ENCODE results near the gene ARHGEF39.

The ARHGEF39 gene

GRCh38 chr9:35618854-35619799 lies 45.9 kb downstream of the ARHGEF39 start:
- DNase-seq = no peak
- H3K4me3 ChIP-seq (ENCODE audit: insufficient read depth in 1 of 2, low read depth in 1 of 2, low read length in 2 of 2) = no peak overlapping the region
- H3K79me1 ChIP-seq (replicated peaks; ENCODE audit: low read length, poor library complexity, severe bottlenecking) = no peaks in the 10 kb centered on the region
- H3K9me3 ChIP-seq (ENCODE audit: control insufficient read depth, low read length) = no peaks in the 10 kb centered on the region
- H3K36me3 ChIP-seq (ENCODE audit: control insufficient read depth in 1 of 2, insufficient read depth in 2 of 2, low read depth in 1 of 2, low read length in 2 of 2) = no peaks in the 10 kb centered on the region
- H3K27ac ChIP-seq (ENCODE audit: low read length, poor library complexity, severe bottlenecking) = no peak overlapping the region
- no peak overlapping the region for H4K91ac ChIP-seq (ENCODE audit: low read length)
- no peak overlapping the region for H3K14ac ChIP-seq (ENCODE audit: low read length in 2 of 2)
- H3K4me2 ChIP-seq (ENCODE audit: low read length, poor library complexity, severe bottlenecking) = no peak overlapping the region
- peaks cover 7% of the 10 kb centered on the region for H3K4me1 ChIP-seq (ENCODE audit: control insufficient read depth, insufficient read depth, low read depth, low read length)
- no peak overlapping the region for H3K23ac ChIP-seq (ENCODE audit: low read length in 2 of 2)
- H3K27me3 ChIP-seq (ENCODE audit: control insufficient read depth in 1 of 2, insufficient read depth in 1 of 2, low read length in 2 of 2) = peaks cover 0 to 61% of the 10 kb centered on the region in 2 experiments
- H3K4ac ChIP-seq (ENCODE audit: low read depth in 1 of 2, low read length in 2 of 2) = no peak overlapping the region
- H2BK12ac ChIP-seq (ENCODE audit: low read length in 2 of 2) = no peak overlapping the region
- H3K18ac ChIP-seq (ENCODE audit: low read depth in 1 of 2, low read length in 2 of 2) = no peak overlapping the region
- H3K9ac ChIP-seq (ENCODE audit: low read length) = no peak overlapping the region
- H4K8ac ChIP-seq (ENCODE audit: low read length) = no peak overlapping the region
- no peak overlapping the region for H2AK5ac ChIP-seq (ENCODE audit: low read length, severe bottlenecking)
- no peak overlapping the region for H2BK15ac ChIP-seq (ENCODE audit: low read depth, poor library complexity, severe bottlenecking)
- 92% methylated on average over 16 of the region's 17 CpGs for WGBS
- no peak overlapping the region for H2BK5ac ChIP-seq (ENCODE audit: low read depth, low read length, poor library complexity, severe bottlenecking)
- no peak overlapping the region for H2BK120ac ChIP-seq (ENCODE audit: low read depth, low read length)
- H2AFZ ChIP-seq (ENCODE audit: low read depth, low read length) = no peak overlapping the region

- WGBS = 89% methylated on average over 7 of the region's 7 CpGs
- Histone ChIP-seq H3K18ac (ENCODE audit: low read depth in 1 of 2, low read length in 2 of 2) (no peak within 1 kb of the TSS), H2BK12ac (ENCODE audit: low read length in 2 of 2) (no peak within 1 kb of the TSS)
Measured at GRCh38 chr9:35618325-35618727, 46.7 kb downstream of the ARHGEF39 start, which contains the start of gene CD72. CD72 (minus strand) TSS chr9:35618413; CDS start chr9:35618303, 110 bp downstream.

GRCh38 chr9:35617548-35617947 lies 47.4 kb downstream of the ARHGEF39 start:
- DNase-seq = no peak
- H3K36me3 ChIP-seq (ENCODE audit: control insufficient read depth in 1 of 2, insufficient read depth in 2 of 2, low read depth in 1 of 2, low read length in 2 of 2) = peaks cover 0 to 3% of the 10 kb centered on the region in 2 experiments
- no peak overlapping the region for H3K23ac ChIP-seq (ENCODE audit: low read length in 2 of 2)
- H4K91ac ChIP-seq (ENCODE audit: low read length) = no peak overlapping the region
- H3K9me3 ChIP-seq (ENCODE audit: control insufficient read depth, low read length) = no peaks in the 10 kb centered on the region
- H2BK5ac ChIP-seq (ENCODE audit: low read depth, low read length, poor library complexity, severe bottlenecking) = no peak overlapping the region
- no peak overlapping the region for H3K4me2 ChIP-seq (ENCODE audit: low read length, poor library complexity, severe bottlenecking)
- H3K27ac ChIP-seq (ENCODE audit: low read length, poor library complexity, severe bottlenecking) = no peak overlapping the region
- H3K14ac ChIP-seq (ENCODE audit: low read length in 2 of 2) = no peak overlapping the region
- H2BK15ac ChIP-seq (ENCODE audit: low read depth, poor library complexity, severe bottlenecking) = no peak overlapping the region
- H3K4ac ChIP-seq (ENCODE audit: low read depth in 1 of 2, low read length in 2 of 2) = no peak overlapping the region
- H3K18ac ChIP-seq (ENCODE audit: low read depth in 1 of 2, low read length in 2 of 2) = no peak overlapping the region
- peaks cover 0 to 65% of the 10 kb centered on the region in 2 experiments for H3K27me3 ChIP-seq (ENCODE audit: control insufficient read depth in 1 of 2, insufficient read depth in 1 of 2, low read length in 2 of 2)
- H2BK12ac ChIP-seq (ENCODE audit: low read length in 2 of 2) = no peak overlapping the region
- 82% methylated on average over 8 of the region's 8 CpGs for WGBS
- H2AK5ac ChIP-seq (ENCODE audit: low read length, severe bottlenecking) = no peak overlapping the region
- H4K8ac ChIP-seq (ENCODE audit: low read length) = no peak overlapping the region
- peak overlapping the region in 1 of 2 experiments; percentile 76 for H3K4me3 ChIP-seq (ENCODE audit: insufficient read depth in 1 of 2, low read depth in 1 of 2, low read length in 2 of 2)
- peak overlapping the region; percentile 89 for H3K9ac ChIP-seq (ENCODE audit: low read length)
- no peak overlapping the region for H2BK120ac ChIP-seq (ENCODE audit: low read depth, low read length)
- H3K79me1 ChIP-seq (replicated peaks; ENCODE audit: low read length, poor library complexity, severe bottlenecking) = no peaks in the 10 kb centered on the region
- H2AFZ ChIP-seq (ENCODE audit: low read depth, low read length) = no peak overlapping the region
- H3K4me1 ChIP-seq (ENCODE audit: control insufficient read depth, insufficient read depth, low read depth, low read length) = peaks cover 7% of the 10 kb centered on the region

More at GRCh38 chr9:35618325-35618727, 46.7 kb downstream of the ARHGEF39 start, which contains the start of gene CD72:
- H3K36me3 ChIP-seq (ENCODE audit: control insufficient read depth in 1 of 2, insufficient read depth in 2 of 2, low read depth in 1 of 2, low read length in 2 of 2) = no peaks in the 10 kb centered on the region
- H3K27me3 ChIP-seq (ENCODE audit: control insufficient read depth in 1 of 2, insufficient read depth in 1 of 2, low read length in 2 of 2) = peaks cover 0 to 61% of the 10 kb centered on the region in 2 experiments
- H3K4me2 ChIP-seq (ENCODE audit: low read length, poor library complexity, severe bottlenecking) = peak within 1 kb of the TSS; percentile 76
- H2BK5ac ChIP-seq (ENCODE audit: low read depth, low read length, poor library complexity, severe bottlenecking) = no peak within 1 kb of the TSS
- H3K4me3 ChIP-seq (ENCODE audit: insufficient read depth in 1 of 2, low read depth in 1 of 2, low read length in 2 of 2) = peak within 1 kb of the TSS in 1 of 2 experiments; percentile 76
- no peak within 1 kb of the TSS for H2AK5ac ChIP-seq (ENCODE audit: low read length, severe bottlenecking)
- no peak within 1 kb of the TSS for H4K8ac ChIP-seq (ENCODE audit: low read length)
- peaks cover 7% of the 10 kb centered on the region for H3K4me1 ChIP-seq (ENCODE audit: control insufficient read depth, insufficient read depth, low read depth, low read length)
- no peak within 1 kb of the TSS for H3K27ac ChIP-seq (ENCODE audit: low read length, poor library complexity, severe bottlenecking)
- no peak within 1 kb of the TSS for H2BK120ac ChIP-seq (ENCODE audit: low read depth, low read length)
- H2BK15ac ChIP-seq (ENCODE audit: low read depth, poor library complexity, severe bottlenecking) = peak within 1 kb of the TSS; percentile 8
- H3K23ac ChIP-seq (ENCODE audit: low read length in 2 of 2) = no peak within 1 kb of the TSS
- no peaks in the 10 kb centered on the region for H3K79me1 ChIP-seq (replicated peaks; ENCODE audit: low read length, poor library complexity, severe bottlenecking)
- H3K14ac ChIP-seq (ENCODE audit: low read length in 2 of 2) = no peak within 1 kb of the TSS
- peak within 1 kb of the TSS; percentile 89 for H3K9ac ChIP-seq (ENCODE audit: low read length)
- no peaks in the 10 kb centered on the region for H3K9me3 ChIP-seq (ENCODE audit: control insufficient read depth, low read length)
- H2AFZ ChIP-seq (ENCODE audit: low read depth, low read length) = peak within 1 kb of the TSS; percentile 32
- DNase-seq = no peak
- no peak within 1 kb of the TSS for H3K4ac ChIP-seq (ENCODE audit: low read depth in 1 of 2, low read length in 2 of 2)
- H4K91ac ChIP-seq (ENCODE audit: low read length) = no peak within 1 kb of the TSS

Measured in mesenchymal stem cell (in vitro differentiated cells and primary cell).